ENCODE data around the gene FADS1.

FADS1 gene

GRCh38 chr11:61829806-61830205, 13.0 kb upstream of the FADS1 start:
- ATAC-seq, result no peak
- TF ChIP-seq RARB (CRISPR knock-in tag; IDR thresholded peaks at IDR 0.05), result no peak
- TF ChIP-seq ZNF565 (CRISPR knock-in tag; conservative IDR thresholded peaks at IDR 0.05; ENCODE audit: low read depth), result no peak
- no peak for TF ChIP-seq ZC3H10 (CRISPR knock-in tag; IDR thresholded peaks at IDR 0.05)
- no peak for TF ChIP-seq ZFP3 (CRISPR knock-in tag; IDR thresholded peaks at IDR 0.05)
- TF ChIP-seq BACH2 (CRISPR knock-in tag; IDR thresholded peaks at IDR 0.05; ENCODE audit: borderline replicate concordance), result no peak
- TF ChIP-seq TSHZ2 (CRISPR knock-in tag; IDR thresholded peaks at IDR 0.05), result no peak
- TF ChIP-seq ARNTL (CRISPR knock-in tag; IDR thresholded peaks at IDR 0.05; ENCODE audit: borderline replicate concordance, low read depth), result no peak
- TF ChIP-seq, protein P1, sequence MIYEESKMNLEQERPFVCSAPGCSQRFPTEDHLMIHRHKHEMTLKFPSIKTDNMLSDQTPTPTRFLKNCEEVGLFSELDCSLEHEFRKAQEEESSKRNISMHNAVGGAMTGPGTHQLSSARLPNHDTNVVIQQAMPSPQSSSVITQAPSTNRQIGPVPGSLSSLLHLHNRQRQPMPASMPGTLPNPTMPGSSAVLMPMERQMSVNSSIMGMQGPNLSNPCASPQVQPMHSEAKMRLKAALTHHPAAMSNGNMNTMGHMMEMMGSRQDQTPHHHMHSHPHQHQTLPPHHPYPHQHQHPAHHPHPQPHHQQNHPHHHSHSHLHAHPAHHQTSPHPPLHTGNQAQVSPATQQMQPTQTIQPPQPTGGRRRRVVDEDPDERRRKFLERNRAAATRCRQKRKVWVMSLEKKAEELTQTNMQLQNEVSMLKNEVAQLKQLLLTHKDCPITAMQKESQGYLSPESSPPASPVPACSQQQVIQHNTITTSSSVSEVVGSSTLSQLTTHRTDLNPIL (CRISPR knock-in tag; IDR thresholded peaks at IDR 0.05; ENCODE audit: low read depth), result no peak
- TF ChIP-seq PATZ1 (CRISPR knock-in tag; IDR thresholded peaks at IDR 0.05; ENCODE audit: borderline replicate concordance), result no peak
- no peak for TF ChIP-seq ZNF8 (CRISPR knock-in tag; IDR thresholded peaks at IDR 0.05)

GRCh38 chr11:61828629-61829407, 12.0 kb upstream of the FADS1 start:
- peak; percentile 67 for ATAC-seq
- TF ChIP-seq PPARA (CRISPR knock-in tag; IDR thresholded peaks at IDR 0.05; ENCODE audit: borderline replicate concordance), result no peak
- TF ChIP-seq ISL1 (CRISPR knock-in tag; IDR thresholded peaks at IDR 0.05), result no peak
- TF ChIP-seq, protein P1 (CRISPR knock-in tag; IDR thresholded peaks at IDR 0.05; ENCODE audit: low read depth), result no peak
- TF ChIP-seq ZNF565 (CRISPR knock-in tag; conservative IDR thresholded peaks at IDR 0.05; ENCODE audit: low read depth), result no peak
- no peak for TF ChIP-seq PATZ1 (CRISPR knock-in tag; IDR thresholded peaks at IDR 0.05; ENCODE audit: borderline replicate concordance)
- no peak for TF ChIP-seq SNAI2 (CRISPR knock-in tag; IDR thresholded peaks at IDR 0.05)
- TF ChIP-seq POU6F1 (CRISPR knock-in tag; IDR thresholded peaks at IDR 0.05; ENCODE audit: borderline replicate concordance, low read depth), result no peak
- TF ChIP-seq GLIS3 (CRISPR knock-in tag; IDR thresholded peaks at IDR 0.05), result no peak
- TF ChIP-seq ZC3H10 (CRISPR knock-in tag; IDR thresholded peaks at IDR 0.05), result no peak
- no peak for TF ChIP-seq CSDC2 (CRISPR knock-in tag; IDR thresholded peaks at IDR 0.05)
- TF ChIP-seq ZNF8 (CRISPR knock-in tag; IDR thresholded peaks at IDR 0.05), result no peak
- TF ChIP-seq ZNF70 (CRISPR knock-in tag; IDR thresholded peaks at IDR 0.05), result no peak
- TF ChIP-seq TSHZ2 (CRISPR knock-in tag; IDR thresholded peaks at IDR 0.05), result no peak
- TF ChIP-seq ARNTL (CRISPR knock-in tag; IDR thresholded peaks at IDR 0.05; ENCODE audit: borderline replicate concordance, low read depth), result no peak
- TF ChIP-seq CSRNP3 (CRISPR knock-in tag; IDR thresholded peaks at IDR 0.05), result no peak
- no peak for TF ChIP-seq ESRRG (CRISPR knock-in tag; IDR thresholded peaks at IDR 0.05)
- TF ChIP-seq TCF4 (CRISPR knock-in tag; IDR thresholded peaks at IDR 0.05; ENCODE audit: borderline replicate concordance), result no peak

All from SK-N-SH treated with all-trans-retinoic acid at 6 μM for 48 hours (cell line).